Trophoblast cell (in vitro differentiated cells and primary cell): ENCODE data around the gene L3MBTL1.

ENCODE experiments used
- DNase-seq, 2 donors: peaks; one replicate each; pipeline ENCODE4 v3.0.0-alpha.2; 2016
- H2AFZ ChIP-seq: 2 replicates; pipeline ENCODE4 v1.6.1; 2013; ENCODE audit warnings: low read length, moderate library complexity, mild to moderate bottlenecking; ENCODE audit not compliant: insufficient read depth, poor library complexity
- H2AK5ac ChIP-seq: 2 replicates; pipeline ENCODE4 v1.6.1; 2013; ENCODE audit warnings: mild to moderate bottlenecking, low read length
- H2BK120ac ChIP-seq: 2 replicates; pipeline ENCODE4 v1.6.1; 2013; ENCODE audit warnings: low read length, mild to moderate bottlenecking, moderate library complexity; ENCODE audit not compliant: insufficient read depth, poor library complexity
- H2BK12ac ChIP-seq: 2 replicates; pipeline ENCODE4 v1.6.1; 2013; ENCODE audit warnings: mild to moderate bottlenecking, low read length, moderate library complexity
- H2BK5ac ChIP-seq: 2 replicates; pipeline ENCODE4 v1.6.1; 2013; ENCODE audit warnings: low read length, low read depth, moderate library complexity, mild to moderate bottlenecking; ENCODE audit not compliant: poor library complexity
- H3K14ac ChIP-seq: 2 replicates; pipeline ENCODE4 v1.6.1; 2013; ENCODE audit warnings: mild to moderate bottlenecking, low read length
- H3K18ac ChIP-seq: 2 replicates; pipeline ENCODE4 v1.6.1; 2013; ENCODE audit warnings: mild to moderate bottlenecking, low read length
- H3K23ac ChIP-seq: 2 replicates; pipeline ENCODE4 v1.6.1; 2013; ENCODE audit warnings: low read length
- H3K27ac ChIP-seq: 2 replicates; pipeline ENCODE4 v1.5.1; 2013; ENCODE audit warnings: low read depth, mild to moderate bottlenecking, inconsistent platforms, low read length, moderate library complexity
- H3K27me3 ChIP-seq: 2 replicates; pipeline ENCODE4 v1.6.1; 2013; ENCODE audit warnings: inconsistent platforms, mild to moderate bottlenecking, low read length, moderate library complexity; ENCODE audit not compliant: insufficient read depth
- H3K36me3 ChIP-seq, 2 experiments: 1 replicate in 1 of 2; 2 replicates in 1 of 2; pipeline ENCODE4 v1.6.1; 2013; ENCODE audit warnings: low read length in 2 of 2, mild to moderate bottlenecking in 2 of 2, moderate library complexity in 1 of 2; ENCODE audit not compliant: insufficient read depth in 2 of 2, control insufficient read depth in 1 of 2
- H3K4ac ChIP-seq: 2 replicates; pipeline ENCODE4 v1.6.1; 2013; ENCODE audit warnings: low read depth, mild to moderate bottlenecking, low read length, moderate library complexity
- H3K4me1 ChIP-seq, 2 experiments: 1 replicate in 1 of 2; 2 replicates in 1 of 2; pipeline ENCODE4 v1.6.1; 2013; ENCODE audit warnings: low read length in 2 of 2, mild to moderate bottlenecking in 2 of 2, moderate library complexity in 1 of 2; ENCODE audit not compliant: insufficient read depth in 2 of 2, control insufficient read depth in 1 of 2
- H3K4me2 ChIP-seq: 2 replicates; pipeline ENCODE4 v1.6.1; 2013; ENCODE audit warnings: inconsistent platforms, mild to moderate bottlenecking, low read length, moderate library complexity
- H3K4me3 ChIP-seq: 2 replicates; pipeline ENCODE4 v1.5.1; 2013; ENCODE audit warnings: mild to moderate bottlenecking, low read depth, low read length, inconsistent platforms
- H3K79me1 ChIP-seq: one replicate; pipeline ENCODE4 v1.6.1; 2013; ENCODE audit warnings: low read length
- H3K79me2 ChIP-seq: 2 replicates; pipeline ENCODE4 v1.6.1; 2013; ENCODE audit warnings: low read length, mild to moderate bottlenecking; ENCODE audit not compliant: control insufficient read depth, insufficient read depth, poor library complexity
- H3K9ac ChIP-seq: 2 replicates; pipeline ENCODE4 v1.6.1; 2013; ENCODE audit warnings: mild to moderate bottlenecking, low read length
- H3K9me3 ChIP-seq: 2 replicates; pipeline ENCODE4 v1.6.1; 2013; ENCODE audit warnings: low read depth, mild to moderate bottlenecking, control low read depth, inconsistent platforms, low read length; ENCODE audit not compliant: insufficient read depth
- H4K12ac ChIP-seq: 2 replicates; pipeline ENCODE4 v1.6.1; 2013; ENCODE audit warnings: low read depth, mild to moderate bottlenecking, low read length, moderate library complexity
- H4K8ac ChIP-seq: 2 replicates; pipeline ENCODE4 v1.6.1; 2013; ENCODE audit warnings: low read depth, mild to moderate bottlenecking, low read length, moderate library complexity
- H4K91ac ChIP-seq: one replicate; pipeline ENCODE4 v1.6.1; 2013; ENCODE audit warnings: low read depth, mild to moderate bottlenecking, low read length, moderate library complexity
- WGBS: extraction: QIAGEN DNeasy Blood & Tissue Kit; methylation state at CpG from one replicate; pipeline ENCODE4 v1.1.7; 2013; ENCODE audit warnings: missing lambda C conversion rate; ENCODE audit not compliant: insufficient read length, insufficient coverage; ENCODE audit errors: extremely low coverage; 5-methylcytosine and 5-hydroxymethylcytosine counted together

The L3MBTL1 gene

GRCh38 chr20:43554369-43554768, 46.9 kb downstream of the L3MBTL1 start:
- no peak overlapping the region for H3K14ac ChIP-seq
- no peak overlapping the region for H2BK12ac ChIP-seq

DNA sequence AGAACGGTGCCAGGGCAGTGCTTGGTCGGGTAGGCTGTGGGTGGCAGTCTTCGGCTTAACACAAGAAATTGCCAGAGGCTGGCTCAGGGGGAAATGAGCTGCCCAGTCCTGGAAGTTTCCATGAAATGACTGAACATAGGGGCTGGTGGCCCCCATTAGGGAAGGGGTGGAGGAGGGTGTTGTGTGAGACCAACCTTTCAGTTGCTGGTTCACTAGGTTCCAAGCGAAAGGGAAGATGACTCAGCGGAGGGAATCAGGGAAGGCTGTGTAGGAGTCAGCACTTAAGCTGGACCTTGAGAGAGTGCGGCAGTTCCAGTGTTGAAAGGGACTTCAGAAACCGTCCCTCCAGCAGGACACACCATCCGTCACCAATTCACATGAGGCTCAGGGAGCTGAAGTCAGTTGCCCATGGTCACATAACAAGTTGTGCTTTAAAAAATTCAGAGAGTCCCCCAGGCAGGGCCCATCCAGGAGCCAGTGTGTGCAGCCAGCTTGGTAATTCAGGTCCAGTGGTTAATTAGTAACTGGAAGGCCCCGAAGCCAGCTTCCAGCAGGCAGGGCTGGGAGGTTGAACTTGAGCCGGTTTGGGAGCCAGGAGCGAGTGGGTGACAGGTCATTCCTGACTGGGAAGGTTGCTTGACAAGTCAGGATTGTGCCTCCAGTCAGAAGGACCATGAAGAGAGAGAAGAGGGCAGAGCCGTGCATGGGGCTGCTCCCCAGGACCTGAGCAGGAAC, 51.1 kb downstream of the L3MBTL1 start, which contains the start of gene SGK2:
SGK2 (plus strand) TSS at position 616 of the 735 bp plus-strand sequence. CDS start 7,469 bp downstream, outside the sequence.
- no peak within 1 kb of the TSS for H2AK5ac ChIP-seq
- no CpG with 5 or more reads among the region's 12 CpGs for WGBS
- H4K8ac ChIP-seq = peak within 1 kb of the TSS; percentile 30
- no peak within 1 kb of the TSS for H3K14ac ChIP-seq
- no peak within 1 kb of the TSS for H3K4me3 ChIP-seq
- H2BK12ac ChIP-seq = no peak within 1 kb of the TSS
- H3K4me2 ChIP-seq = no peak within 1 kb of the TSS
- no peak within 1 kb of the TSS for H2BK120ac ChIP-seq
- no peak within 1 kb of the TSS for H2AFZ ChIP-seq
- H3K36me3 ChIP-seq = no peaks in the 10 kb centered on the region
- H3K18ac ChIP-seq = no peak within 1 kb of the TSS
- no peak within 1 kb of the TSS for H3K9ac ChIP-seq
- H3K79me2 ChIP-seq = no peaks in the 10 kb centered on the region
- no peaks in the 10 kb centered on the region for H3K27me3 ChIP-seq
- no peak within 1 kb of the TSS for H3K27ac ChIP-seq
- no peak within 1 kb of the TSS for H3K23ac ChIP-seq
- no peak within 1 kb of the TSS for H3K4ac ChIP-seq
- DNase-seq = peak; percentile 60 to 64
- peaks cover 1% of the 10 kb centered on the region for H3K9me3 ChIP-seq
- peaks cover 2% of the 10 kb centered on the region for H3K79me1 ChIP-seq
- no peak within 1 kb of the TSS for H4K12ac ChIP-seq
- H3K4me1 ChIP-seq = peaks cover 8 to 12% of the 10 kb centered on the region in 2 experiments
- no peak within 1 kb of the TSS for H4K91ac ChIP-seq
- no peak within 1 kb of the TSS for H2BK5ac ChIP-seq

More at GRCh38 chr20:43554369-43554768, 46.9 kb downstream of the L3MBTL1 start:
- Histone ChIP-seq H4K12ac (no peak overlapping the region), H3K4me1 (peaks cover 8 to 12% of the 10 kb centered on the region in 2 experiments), H3K23ac (no peak overlapping the region), H2BK120ac (no peak overlapping the region), H3K9me3 (peaks cover 1% of the 10 kb centered on the region), H4K91ac (no peak overlapping the region), H3K36me3 (no peaks in the 10 kb centered on the region), H3K18ac (no peak overlapping the region), H2BK5ac (no peak overlapping the region), H3K4me3 (no peak overlapping the region), H3K9ac (no peak overlapping the region), H4K8ac (no peak overlapping the region), H3K79me1 (peaks cover 2% of the 10 kb centered on the region), H2AK5ac (no peak overlapping the region), H2AFZ (no peak overlapping the region), H3K27ac (no peak overlapping the region), H3K4ac (no peak overlapping the region), H3K79me2 (no peaks in the 10 kb centered on the region), H3K4me2 (no peak overlapping the region), H3K27me3 (no peaks in the 10 kb centered on the region)
- no peak for DNase-seq
- no CpG with 5 or more reads among the region's 3 CpGs for WGBS

DNA sequence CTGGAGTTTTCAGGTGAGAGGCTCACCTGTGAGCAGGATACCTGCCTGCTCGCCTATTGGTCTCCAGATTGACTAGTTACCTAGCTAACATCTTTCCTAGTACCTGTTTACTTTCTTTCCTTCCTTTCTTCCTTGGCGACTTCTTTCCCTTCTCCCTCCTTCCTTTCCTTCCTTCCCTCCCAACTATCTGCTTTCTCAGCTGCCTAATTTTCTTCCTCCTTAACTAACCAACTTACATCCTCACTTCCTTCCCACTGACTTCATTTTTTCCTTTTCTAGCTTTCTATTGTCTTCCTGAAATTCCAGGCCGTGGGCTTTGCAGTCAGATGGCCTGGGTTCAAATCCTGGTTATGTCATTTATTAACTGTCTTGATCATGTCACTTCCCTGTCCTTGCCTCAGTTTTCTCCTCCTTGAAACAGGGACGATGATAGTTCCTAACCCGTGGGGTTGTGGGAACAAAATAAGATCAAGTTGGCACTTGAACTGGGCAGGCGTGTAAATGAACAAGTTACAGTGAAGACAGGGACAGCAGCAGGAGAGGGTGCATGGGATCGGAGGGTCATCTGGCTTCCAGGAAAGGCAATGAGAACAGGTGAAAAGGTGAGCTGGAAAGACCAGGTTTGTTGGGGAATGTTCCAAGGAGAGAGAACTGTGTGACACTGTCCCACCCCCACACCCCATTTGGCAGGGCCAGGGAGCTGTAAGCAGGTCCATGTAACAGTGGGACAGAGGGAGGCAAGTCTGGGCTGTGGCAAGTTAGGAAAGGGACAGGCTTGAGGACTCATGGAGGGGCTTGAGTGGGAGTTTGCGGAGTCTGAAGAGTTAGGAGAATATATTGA, 51.9 kb downstream of the L3MBTL1 start:
- no peaks in the 10 kb centered on the region for H3K79me2 ChIP-seq
- H3K36me3 ChIP-seq = no peaks in the 10 kb centered on the region
- H4K8ac ChIP-seq = no peak overlapping the region
- H3K4ac ChIP-seq = no peak overlapping the region
- no peak overlapping the region for H3K4me2 ChIP-seq
- no peak overlapping the region for H2AK5ac ChIP-seq
- no peak overlapping the region for H3K9ac ChIP-seq
- no peak overlapping the region for H4K91ac ChIP-seq
- no peak overlapping the region for H2BK12ac ChIP-seq
- no peak overlapping the region for H2BK120ac ChIP-seq
- peaks cover 1% of the 10 kb centered on the region for H3K9me3 ChIP-seq
- no peaks in the 10 kb centered on the region for H3K27me3 ChIP-seq
- no peak overlapping the region for H2AFZ ChIP-seq
- peaks cover 2% of the 10 kb centered on the region for H3K79me1 ChIP-seq
- no CpG with 5 or more reads among the region's 8 CpGs for WGBS
- H2BK5ac ChIP-seq = no peak overlapping the region
- no peak overlapping the region for H3K4me3 ChIP-seq
- peaks cover 8 to 12% of the 10 kb centered on the region in 2 experiments for H3K4me1 ChIP-seq
- no peak overlapping the region for H3K27ac ChIP-seq
- no peak for DNase-seq
- no peak overlapping the region for H4K12ac ChIP-seq
- no peak overlapping the region for H3K18ac ChIP-seq
- H3K14ac ChIP-seq = no peak overlapping the region
- no peak overlapping the region for H3K23ac ChIP-seq

GRCh38 chr20:43560974-43561373, 53.5 kb downstream of the L3MBTL1 start:
- no CpG with 5 or more reads among the region's 3 CpGs for WGBS
- Histone ChIP-seq H2AFZ (no peak overlapping the region), H3K4me2 (no peak overlapping the region), H4K8ac (no peak overlapping the region), H4K12ac (no peak overlapping the region), H2BK120ac (no peak overlapping the region), H3K4me3 (no peak overlapping the region), H2BK5ac (no peak overlapping the region), H3K36me3 (no peaks in the 10 kb centered on the region), H3K79me1 (peaks cover 2% of the 10 kb centered on the region), H3K9ac (no peak overlapping the region), H3K4me1 (peaks cover 8 to 12% of the 10 kb centered on the region in 2 experiments), H3K27ac (no peak overlapping the region), H2AK5ac (no peak overlapping the region), H3K27me3 (no peaks in the 10 kb centered on the region), H3K79me2 (no peaks in the 10 kb centered on the region), H3K4ac (no peak overlapping the region), H4K91ac (no peak overlapping the region), H3K14ac (no peak overlapping the region), H2BK12ac (no peak overlapping the region), H3K23ac (no peak overlapping the region), H3K18ac (no peak overlapping the region), H3K9me3 (peaks cover 1% of the 10 kb centered on the region)
- peak; percentile 86 to 90 for DNase-seq
